Inferior parietal cortex (tissue), 1 donor: ENCODE measurements around the gene TMEM204.

ENCODE experiments used
- DNase-seq: peaks from one replicate; pipeline ENCODE4 v3.0.0-alpha.2; 2016; ENCODE audit errors: extremely low spot score

TMEM204 gene

DNA sequence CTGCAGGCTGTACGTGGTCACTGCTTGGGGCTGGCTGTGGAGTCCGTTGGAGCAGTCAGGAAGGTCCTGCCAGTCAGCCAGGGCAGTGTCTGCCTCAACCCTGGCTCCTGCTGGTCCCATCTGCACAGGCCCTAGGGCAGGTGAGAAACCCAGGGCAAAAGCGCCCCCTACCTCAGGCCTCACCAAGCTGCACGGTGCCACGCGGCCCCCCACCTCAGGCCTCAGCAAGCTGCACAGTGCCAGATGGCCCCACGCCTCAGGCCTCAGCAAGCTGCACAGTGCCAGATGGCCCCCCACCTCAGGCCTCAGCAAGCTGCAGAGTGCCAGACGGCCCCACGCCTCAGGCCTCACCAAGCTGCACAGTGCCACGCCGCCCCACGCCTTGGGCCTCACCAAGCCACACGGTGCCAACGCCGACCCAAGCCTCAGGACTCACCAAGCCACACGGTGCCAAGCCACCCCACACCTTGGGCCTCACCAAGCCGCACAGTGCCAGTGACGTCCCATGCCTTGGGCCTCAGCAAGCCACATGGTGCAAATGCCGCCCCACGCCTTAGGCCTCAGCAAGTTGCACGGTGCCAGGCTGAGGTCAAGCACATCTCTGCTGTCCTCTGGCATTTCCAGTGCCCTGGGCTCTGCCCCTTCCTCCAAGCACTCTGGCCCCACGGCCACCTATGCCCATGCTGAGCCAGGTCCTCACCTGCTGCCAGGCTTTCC, 5.5 kb downstream of the TMEM204 start:
- no peak for DNase-seq

DNA sequence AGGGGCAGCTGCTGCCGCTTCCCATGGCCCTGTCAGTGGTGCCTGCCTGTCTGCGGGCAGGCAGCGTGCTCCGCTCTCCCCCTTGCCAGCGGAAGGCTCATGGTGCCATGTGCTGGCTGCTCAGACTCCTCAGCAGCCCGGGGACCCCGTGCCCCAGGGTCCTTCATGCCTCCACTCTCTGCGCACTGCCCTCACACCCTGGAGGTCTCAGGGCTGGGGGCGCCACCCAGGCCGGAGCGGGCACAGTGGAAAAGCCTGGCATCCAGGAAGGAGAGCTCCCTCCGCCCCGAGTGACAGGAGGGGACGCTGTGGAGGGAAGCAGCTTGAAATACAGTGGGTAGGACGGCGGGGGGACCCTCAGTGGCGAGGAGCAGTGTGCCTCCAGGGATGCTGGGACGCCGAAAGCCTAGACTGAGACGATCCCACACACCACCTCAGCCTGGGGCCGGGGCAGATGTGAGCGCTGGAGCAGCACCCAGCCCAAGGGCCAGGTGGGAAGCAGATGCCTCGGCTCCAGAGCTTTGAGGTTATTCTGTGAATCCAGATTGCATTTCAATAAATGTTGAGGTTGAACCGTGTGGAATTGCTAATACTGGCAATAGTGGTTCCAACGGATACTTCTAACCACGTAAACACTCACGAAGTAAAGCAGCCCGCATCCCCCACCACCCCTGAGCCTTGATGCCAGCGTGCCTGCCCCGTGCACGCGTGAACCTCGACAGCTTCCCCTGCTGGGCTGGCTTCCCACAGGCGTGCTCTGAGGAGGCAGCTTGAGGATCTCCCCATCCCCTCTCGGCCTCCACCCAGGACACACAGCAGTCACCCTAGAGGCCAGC, 6.5 kb downstream of the TMEM204 start:
- no peak for DNase-seq

DNA sequence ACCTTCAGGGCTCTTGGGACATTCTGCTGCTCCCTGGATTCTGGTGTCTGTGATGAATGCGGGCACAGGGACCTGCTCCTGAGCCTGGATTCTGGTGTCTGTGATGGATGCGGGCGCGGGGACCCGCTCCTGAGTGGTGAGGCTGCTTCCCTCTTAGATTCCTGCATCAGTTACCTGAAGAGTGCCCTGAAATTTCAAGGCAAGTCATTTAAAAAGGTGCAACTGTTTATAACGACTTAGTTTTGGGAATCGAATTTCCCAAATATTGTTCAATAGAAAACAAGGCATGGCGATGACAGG, 7.0 kb downstream of the TMEM204 start:
- no peak for DNase-seq

DNA sequence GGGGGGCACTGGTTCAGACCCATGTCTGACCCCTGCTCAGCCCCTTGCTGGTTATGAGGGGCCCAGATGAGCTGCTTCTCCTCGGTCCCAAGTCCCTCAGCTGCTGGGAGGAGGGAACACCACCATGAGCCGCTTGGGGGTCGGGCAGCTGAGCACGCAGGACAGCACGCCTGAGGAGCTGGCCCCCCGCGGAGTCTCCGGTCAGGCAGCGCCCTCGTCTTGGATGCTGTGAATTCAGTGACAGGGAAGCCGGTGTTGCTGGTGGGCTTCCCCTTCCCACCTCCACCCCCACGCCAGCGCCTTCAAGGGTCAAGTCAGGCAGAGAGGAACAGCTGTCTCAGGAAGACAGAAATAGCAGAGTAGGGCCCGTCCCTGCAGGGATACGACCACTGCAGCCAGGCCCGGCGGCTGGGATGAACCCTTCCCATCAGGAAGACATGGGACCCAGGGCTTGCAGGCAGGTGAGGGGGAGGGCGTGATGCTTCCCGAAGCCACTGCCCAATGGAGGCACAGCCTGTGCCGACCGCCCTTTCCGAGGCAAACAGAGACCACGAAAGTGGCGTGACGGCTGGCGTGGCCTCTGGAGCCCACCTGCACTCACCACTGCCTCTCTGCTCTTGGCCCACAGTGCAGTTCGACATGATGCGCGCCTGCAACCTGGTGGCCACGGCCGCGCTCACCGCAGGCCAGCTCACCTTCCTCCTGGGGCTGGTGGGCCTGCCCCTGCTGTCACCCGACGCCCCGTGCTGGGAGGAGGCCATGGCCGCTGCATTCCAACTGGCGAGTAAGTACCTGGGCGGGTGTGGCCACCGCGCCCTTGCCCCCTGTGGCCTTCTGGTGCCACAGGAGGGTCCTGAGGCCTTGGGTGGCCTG, 8.1 kb downstream of the TMEM204 start:
- no peak for DNase-seq

DNA sequence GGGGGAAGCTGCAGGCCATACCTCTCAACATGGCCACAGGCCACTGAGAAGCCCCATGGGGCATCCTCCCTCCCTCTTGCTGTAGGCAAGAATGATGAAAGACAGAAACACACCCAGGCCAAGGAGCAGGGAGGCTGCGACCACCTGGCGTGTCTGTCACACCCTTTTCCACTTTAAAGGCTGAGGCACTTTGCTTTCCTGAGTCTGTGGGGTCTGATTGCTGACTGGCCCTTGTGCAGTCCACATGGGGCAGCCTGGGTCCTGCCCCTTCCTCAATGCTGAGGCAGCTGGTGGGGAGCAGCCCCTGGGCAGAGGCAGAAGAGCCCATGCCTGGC, 8.7 kb downstream of the TMEM204 start:
- DNase-seq: no peak

DNA sequence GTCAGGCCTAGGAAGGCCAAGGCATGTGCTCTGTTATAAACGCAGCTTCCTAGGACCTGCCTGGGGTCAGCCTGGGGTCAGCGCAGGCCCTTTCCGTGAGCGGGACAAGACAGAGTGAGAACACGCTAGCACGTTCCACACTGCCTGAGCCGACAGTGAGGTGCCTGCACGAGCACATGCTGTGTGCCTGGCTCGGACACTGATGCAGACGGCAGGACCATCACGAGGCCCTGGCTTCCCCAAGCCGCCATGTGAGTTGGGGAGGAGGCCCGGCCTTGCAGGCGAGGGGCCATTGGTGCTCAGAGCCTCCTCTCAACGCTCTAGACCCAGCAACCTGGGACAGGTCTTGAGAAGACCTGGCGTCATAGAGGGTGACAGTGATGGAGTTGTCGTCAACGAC, 9.1 kb downstream of the TMEM204 start:
- no peak for DNase-seq

DNA sequence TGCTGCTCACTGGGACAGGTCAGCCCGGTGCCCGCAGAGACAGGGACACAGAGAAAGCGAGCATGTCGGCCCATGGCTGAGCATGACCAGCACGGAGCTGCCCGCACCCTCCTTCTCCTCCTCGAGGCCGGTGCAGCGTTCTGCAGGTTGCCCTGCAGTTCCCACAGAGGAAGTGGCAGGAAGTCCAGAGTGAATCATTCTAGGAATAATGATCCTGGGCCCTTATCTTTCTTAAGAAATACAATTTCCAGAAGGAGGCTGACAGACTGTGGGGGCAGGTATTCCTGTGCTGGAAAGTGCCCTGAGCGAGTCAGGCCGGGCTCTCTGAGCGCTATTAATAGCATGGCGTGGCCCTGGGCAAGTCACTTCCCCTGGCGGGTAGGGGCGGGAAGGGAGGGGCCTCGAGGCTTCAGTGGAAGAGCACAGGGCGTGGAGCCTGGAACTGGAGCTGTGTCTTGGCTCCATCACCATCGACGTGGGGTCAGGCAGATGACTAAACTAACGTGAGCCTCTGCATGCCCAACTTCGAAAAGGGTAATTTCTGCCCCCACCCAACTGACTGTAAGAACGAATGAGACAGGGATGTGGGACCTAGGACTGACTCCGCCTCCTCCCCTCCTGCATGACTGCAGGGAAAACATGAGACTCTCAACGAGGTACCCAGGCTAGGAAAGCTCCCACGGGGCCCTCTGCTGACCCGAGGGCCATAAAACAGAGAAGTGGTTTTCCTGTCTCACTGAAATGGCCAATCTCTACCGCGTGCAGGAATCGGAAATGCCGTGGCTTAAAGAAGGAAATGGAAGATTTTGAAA, 9.8 kb downstream of the TMEM204 start:
- peak; percentile 10 for DNase-seq

DNA sequence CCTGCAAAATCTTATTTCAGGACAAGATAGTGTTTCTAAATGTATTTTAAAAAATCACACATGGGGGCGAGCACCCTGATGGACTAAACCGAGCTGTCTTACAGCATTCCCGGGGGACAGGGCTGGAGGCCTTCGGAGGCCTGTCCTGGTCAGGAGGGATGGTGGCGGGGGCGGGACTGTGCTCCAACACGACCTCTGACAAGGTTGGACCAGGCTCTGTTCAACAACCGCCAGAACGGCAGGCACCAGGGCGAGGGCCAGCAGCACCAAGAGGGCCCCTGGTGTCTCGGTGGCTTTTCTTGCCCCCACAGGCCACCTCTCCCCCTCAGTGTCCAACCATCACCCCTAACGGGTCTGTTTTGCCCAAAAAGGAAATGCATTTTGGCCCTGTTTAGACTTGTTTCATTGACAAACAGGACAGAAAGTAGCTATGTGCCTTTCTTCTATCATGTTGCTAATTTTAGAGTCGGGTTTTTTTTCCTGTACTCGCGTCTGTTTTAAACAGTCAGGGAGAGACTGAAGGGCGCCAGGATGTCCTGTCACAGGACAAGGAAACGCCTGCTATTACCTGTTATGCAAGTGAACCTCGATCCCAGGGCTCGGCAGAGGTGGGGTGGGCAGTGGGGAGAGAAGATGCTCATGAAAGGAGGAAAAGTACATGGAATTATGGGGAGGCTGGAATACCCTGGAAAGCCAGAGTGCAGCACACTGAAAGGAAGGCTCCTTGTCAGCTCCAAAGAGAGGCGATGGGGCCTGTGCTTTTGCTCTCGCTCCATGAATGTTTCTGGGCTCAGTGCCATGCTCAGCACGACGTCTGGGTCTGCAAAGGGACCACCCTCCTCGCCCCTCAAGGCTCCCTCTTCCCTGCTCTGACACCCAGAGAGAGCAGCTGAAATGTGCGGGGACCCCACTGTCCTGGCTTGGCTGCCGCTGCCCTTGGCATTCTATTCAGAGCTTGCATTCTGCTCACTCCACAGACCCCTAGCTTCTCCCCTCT, 11.9 kb downstream of the TMEM204 start:
- peak; percentile 2 for DNase-seq

DNA sequence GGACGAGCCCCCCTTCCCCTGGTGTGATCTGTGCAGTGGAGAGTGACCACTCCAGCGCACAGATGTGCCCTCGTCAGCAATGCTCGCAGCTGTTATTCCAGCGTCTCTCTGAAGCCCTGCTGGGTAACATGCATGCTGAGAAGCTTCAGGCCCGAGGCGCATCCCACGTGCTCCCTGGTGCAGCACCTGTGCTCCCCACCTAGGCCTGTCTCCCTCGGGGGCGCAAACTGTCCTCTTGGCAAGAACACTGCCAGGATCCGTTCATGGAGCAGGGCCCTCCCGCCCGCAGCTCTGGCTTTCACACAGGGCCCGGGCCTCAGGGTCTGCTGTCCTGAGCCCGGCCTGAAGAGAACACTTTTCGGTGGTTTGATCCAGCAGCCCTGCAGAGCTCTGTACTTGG, 13.0 kb downstream of the TMEM204 start:
- no peak for DNase-seq

DNA sequence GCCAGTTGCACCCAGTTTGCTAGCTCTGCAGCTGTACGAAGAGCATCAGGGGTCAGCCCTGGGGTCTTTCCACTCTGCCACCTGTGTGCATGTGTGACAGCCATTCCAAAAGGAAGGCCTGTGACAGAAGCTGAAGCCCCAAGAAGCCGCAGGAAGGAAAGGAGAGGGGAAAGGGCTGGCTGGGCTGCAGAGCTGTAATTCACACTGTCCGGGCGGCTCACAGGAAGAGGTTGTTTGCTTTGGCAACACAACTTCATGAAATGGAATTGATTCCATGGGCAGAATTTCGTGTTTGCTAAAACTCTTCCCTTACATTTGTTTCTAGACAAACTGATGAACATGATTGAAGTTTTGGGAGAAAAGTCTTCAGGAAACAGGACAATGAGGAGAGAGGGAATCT, 14.8 kb downstream of the TMEM204 start:
- no peak for DNase-seq

DNA sequence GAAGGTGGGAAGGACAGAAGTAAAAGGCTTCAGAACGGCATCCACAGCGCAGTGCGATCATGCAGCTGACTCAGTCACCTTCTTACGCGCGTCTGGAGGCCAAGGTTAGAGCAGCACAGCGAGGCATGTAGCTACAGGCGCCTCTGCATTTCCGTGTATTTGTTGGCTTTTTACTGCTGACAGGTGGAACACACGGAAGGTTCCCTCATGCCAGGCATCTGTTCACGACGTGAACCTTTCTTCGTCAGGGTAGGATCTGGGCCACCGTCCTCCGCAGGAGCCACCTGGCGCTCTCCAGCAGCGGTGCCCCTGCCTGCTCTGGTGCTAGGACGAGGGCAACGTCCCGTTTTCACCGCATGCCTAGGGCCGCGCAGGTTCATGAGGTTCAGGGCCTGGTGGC, 15.3 kb downstream of the TMEM204 start:
- no peak for DNase-seq

DNA sequence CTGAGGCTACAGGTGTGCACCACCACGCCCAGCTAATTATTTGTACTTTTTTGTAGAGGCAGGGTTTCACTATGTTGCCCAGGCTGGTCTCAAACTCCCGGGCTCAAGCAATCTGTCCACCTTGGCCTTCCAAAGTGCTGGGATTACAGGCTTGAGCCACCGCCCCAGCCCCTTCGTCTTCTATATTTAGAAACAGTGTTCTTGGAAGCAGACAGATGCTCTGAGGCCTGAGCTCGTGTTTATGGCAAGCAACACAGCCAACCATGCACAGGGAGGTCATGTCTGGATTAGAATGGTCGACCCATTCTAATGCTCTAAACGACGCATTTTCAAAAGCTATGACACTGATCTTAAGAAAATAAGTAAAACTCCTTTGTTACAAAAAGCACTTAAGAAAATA, 16.6 kb downstream of the TMEM204 start:
- no peak for DNase-seq

DNA sequence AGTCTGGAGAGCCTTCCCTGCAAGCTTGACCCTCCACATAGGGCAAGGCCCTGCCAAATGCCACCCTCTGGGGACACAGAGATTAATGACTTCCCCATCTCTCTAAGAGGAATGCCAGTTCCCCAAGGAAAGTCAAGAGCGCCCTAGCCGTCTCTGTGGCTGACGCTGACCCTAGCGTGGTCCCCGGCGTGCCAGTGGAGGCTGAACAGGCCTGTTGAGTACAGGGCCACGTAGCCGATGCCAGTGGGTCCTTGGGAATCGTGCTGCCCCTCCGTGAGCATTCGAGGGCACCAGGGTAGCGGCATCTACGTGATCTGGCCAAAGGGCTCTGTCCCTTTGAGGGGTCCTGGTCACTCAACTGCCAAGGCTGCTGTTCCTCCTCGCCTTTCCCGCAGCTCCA, 17.2 kb downstream of the TMEM204 start:
- no peak for DNase-seq

DNA sequence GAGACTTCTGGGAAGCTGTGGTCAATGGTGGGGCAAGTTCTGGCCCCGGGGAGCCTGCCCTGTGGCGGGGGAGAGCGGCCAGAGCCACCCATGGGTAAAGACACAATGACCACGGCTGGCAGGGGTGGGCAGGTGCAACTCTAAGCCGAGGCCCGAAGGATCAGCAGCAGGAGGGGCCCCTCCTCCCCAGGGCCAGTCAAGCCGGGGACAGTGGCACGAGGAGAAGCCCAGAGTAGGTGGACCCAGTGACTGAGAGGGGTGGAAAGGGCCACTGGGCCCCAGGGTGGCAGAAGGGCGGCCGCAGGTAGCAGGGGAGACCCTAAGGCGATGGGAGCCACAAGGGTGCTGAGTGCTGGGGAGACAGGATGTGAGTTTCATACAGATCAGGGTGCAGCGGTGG, 17.7 kb downstream of the TMEM204 start:
- no peak for DNase-seq

DNA sequence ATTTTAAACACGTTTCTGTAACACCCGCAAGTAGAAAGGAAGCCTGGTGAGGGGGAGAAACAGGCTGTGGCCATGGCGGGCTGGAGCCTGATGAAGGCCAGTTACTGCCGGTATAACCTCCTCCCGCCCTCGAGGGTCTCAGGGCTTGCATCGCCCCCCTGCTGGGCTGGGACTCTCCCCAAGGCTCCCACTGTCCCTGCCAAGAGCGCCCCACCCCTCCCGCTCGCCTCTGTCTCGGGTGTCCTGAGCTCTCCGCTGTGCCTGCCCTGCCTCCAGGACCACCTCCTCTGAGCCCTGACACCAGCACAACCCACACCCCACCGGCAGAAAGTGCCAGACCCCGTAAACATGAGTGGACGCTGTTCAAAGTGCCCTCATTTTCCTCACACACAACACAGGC, 18.7 kb downstream of the TMEM204 start:
- no peak for DNase-seq

DNA sequence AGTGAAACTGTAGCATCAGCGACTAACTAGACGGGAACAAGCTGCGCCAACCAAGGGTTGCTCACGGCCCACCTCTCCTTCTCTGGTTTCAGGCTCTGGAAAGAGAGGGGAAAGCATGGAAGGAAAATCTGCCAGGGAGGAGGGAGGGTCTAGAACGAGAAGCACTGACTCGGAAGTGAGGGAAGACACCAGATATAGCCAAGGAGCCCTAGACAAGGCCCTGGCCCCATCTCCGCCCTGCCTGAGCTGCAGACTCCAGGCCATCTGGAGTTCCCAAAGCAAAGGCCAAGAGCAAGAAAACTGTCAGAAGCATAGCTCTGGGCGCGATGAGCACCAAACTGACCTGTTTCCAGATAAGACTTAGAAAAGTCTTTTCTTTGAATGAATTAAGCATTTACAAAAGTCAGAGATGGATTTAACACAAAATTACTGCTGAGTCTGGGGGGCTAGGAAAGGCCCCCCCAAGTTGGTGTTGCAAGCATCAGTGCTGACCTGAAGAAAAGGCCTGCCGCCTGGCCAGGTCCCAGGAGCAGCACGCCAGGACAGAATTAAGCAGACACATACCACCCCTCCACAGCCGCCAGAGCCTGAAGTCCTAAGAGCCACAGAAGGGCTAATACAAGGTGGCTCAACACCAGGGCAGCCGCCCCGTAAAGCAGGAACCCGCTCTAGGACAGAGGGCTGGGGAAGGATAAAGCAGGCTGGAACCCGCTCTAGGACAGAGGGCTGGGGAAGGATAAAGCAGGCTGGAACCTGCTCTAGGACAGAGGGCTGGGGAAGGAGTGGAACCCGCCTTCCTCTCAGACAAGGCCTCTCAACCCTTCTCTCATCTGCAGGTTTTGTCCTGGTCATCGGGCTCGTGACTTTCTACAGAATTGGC, 20.7 kb downstream of the TMEM204 start:
- no peak for DNase-seq

DNA sequence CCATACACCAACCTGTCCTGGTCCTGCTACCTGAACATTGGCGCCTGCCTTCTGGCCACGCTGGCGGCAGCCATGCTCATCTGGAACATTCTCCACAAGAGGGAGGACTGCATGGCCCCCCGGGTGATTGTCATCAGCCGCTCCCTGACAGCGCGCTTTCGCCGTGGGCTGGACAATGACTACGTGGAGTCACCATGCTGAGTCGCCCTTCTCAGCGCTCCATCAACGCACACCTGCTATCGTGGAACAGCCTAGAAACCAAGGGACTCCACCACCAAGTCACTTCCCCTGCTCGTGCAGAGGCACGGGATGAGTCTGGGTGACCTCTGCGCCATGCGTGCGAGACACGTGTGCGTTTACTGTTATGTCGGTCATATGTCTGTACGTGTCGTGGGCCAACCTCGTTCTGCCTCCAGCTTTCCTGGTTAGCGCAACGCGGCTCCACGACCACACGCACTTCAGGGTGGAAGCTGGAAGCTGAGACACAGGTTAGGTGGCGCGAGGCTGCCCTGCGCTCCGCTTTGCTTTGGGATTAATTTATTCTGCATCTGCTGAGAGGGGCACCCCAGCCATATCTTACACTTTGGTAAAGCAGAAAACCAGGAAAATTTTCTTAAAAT, 21.5 kb downstream of the TMEM204 start:
- no peak for DNase-seq

DNA sequence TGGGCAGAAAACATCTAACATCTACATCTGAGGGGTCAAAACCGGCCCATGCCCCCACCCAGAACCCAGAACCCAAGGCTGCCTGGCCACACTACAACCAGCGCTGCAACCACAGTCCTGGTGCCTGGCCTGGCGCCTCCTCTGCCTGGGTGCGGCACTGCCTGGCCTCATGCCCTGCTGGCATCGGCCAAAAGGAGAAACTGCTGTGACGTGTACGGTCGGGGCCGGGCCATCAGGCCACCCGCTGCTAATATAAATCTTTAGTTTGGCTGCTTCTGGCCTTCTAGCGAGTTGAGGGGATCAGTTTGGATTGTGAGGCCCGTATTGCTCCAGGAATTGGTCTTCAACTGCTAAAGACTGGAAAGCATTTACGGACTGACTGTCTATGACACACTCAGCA, 22.8 kb downstream of the TMEM204 start:
- DNase-seq: no peak

DNA sequence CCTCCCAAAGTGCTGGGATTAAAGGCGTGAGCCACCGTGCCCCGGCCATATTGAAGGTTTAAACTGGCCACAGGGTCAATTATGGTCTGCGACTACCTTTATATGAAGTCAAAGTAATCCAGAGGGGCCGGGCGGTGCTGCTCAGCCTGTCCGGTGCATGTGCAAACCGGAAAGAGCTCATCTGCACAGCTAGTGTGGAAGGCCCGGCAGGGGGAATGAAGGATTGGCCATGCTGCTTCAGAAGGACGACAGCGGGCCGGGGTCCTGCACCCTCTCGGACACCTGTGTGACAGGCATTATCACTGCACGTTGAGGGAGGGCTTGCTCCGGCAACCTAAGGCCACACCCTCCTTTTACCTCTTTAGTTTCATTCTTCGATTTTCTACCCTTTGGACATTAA, 23.6 kb downstream of the TMEM204 start:
- DNase-seq: no peak
